A549 treated with GW870086 at 1 μM for 4 hours (cell line): ENCODE results near the gene BCL2L15. TPM values are rescaled to one million over a fixed set of nuclear protein-coding genes. Genes with fewer than 3 reads are reported as not detected.

Experiments
- total RNA-seq: library from RNA; stranded (reverse); fragments of 200-300 nt; extraction: Qiagen RNA extraction; gene quantifications from 5 replicates; pipeline ENCODE4 v1.2.3, GENCODE V29; 2022; ENCODE audit warnings: low read depth

Gene BCL2L15
- total RNA-seq, result 0.19 to 1.7 TPM (median 0.75 TPM) in 5 replicates

DNA sequence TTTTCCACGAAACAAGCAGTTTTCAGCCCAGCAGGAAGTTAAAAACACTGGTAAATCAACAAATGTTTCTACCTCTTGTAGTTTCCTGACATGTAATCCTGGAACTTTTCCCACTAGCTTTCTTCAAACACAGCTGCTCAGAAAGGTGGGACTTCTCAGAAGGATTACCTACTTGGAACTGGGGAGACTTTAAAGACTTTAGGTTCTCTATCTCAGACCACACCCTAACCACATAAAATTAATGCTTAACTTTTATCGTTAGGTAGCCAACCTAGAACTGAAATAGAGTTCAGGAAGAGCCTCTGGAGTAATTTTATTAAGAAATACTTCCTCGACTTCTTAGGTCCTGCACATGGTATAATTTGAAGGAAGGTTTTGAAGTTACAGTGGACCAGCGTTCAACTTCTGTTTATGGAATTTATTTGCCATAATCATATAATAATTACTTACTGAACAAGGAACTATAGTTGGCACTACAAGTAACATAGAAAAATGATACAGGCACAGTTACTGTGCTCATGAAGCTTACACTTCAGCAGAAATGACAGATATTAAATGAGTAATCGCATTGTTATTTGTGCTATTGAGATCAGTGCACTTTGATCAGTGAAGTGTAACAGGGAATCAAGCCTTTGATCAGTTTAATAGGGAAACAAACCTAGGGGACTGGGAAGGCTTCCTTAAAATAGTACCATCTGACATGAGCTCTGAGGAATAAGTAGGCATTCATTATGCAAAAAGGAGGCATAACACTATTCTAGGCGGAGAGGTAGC lies at the start of gene BCL2L15:
TSS of gene BCL2L15 (minus strand) at position 180 of the 774 bp plus-strand sequence. CDS start 206 bp downstream, outside the sequence.

DNA sequence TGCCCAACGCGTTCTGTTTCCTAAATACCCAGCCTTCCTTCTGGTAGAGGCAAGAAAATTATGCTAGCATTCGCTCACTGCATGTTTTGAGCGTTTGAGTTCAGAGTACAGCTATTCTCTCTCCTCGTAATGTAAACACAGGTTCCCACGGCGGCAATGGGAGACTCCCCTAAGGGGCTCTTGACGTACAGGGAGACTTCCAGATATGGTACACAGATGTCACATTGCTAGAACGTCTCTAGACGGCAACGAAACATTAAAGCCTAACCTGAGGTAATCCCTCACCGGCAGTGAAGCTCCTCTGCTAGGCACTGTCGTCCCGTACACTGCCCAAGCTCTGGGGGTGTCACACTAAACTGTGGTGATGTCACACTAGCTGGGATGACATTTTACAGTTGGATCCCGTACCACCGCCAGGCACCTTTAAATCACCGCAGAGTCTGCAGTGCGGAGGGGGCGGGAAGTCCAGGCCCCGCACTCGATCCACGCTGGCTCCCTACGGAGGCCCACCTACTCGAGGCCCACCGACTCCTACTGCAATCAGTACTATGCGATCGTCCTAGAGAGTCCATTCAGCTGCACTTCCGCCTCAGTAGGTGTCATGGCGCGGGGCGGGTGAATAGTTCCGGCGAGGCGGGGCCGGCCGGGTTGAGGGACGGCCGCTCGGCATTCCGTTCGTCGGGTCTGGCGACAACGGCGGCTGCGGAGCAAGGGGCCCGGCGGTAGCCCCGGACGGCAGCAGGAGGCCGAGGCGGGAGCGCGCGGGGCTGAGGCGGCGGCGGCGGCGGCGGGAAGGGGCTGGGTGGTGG lies 41.8 kb upstream of the BCL2L15 start, which contains the start of gene HIPK1:
TSS of gene HIPK1 (plus strand) at position 384 of the 809 bp plus-strand sequence.

DNA sequence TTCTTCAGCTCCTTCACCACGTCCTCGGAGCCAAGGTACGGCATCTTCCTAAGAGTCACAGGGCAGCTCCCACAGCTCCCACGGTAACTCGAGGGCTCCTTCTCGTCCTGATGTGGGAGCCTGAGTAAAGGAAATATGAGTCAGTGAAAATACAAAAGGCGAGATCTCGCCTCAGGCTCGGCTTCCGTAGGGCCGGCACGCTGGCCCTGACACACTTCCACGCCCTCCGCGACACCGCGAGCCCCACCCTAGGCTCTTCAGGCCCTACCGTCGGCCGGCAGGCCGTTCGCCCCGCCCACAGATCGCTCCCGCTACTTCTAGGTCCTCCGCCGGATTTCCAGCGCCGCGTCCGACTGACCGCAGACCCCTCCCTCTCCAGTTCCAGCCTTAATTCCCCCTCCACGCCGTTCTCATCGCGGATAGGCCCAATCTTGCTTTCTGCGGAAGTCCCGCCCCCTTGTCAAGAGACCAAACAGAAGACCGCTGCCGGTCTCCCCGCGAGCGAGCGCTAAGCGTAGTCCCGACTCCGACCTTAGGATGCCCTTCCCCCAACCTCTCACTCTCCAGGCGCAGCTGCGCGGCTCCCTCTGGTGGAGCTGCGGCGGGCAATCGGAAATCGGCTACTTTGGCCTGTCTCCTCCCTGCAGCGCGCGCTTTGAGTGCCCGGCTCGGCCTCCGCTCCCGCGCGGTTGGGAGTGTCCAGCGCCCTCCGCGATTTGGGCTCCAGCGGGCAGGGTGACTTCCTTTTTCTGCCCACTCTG lies 17.5 kb upstream of the BCL2L15 start, which contains the start of the genes AP4B1 and DCLRE1B:
TSS of gene AP4B1 (minus strand) at position 126 of the 761 bp plus-strand sequence. CDS start at position 44, 82 bp downstream.
TSS of gene DCLRE1B (plus strand) at position 653 of the 761 bp plus-strand sequence. CDS start 261 bp downstream, outside the sequence.

DNA sequence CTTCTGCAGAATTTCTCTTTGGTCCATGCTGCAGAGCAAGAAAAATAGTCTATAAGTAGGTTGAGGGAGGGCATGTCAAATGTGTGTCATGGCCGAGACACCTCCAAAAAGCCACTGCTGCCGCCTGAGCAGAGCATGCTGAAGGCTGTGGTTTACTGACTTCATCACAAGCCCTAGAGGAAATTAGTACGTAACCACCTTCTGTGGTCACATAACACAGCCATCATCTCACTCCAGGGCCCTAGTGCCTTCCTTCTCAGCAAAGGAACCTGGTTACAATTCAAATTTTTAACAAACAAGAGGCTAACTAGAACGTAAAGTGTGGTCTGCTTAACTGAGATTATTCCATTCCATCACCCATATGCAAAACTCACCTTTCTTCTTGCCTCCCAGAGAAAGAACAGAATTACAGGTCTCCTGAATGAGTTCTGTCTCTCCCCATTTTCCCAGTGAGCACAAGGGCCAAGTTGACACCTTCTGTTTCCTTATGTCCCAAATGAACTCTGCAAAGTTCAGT lies 15.7 kb downstream of the BCL2L15 start, which contains the start of gene PTPN22:
TSS of gene PTPN22 (minus strand) at position 116 of the 517 bp plus-strand sequence.

Other genes starting within 250 kb of the BCL2L15 start
- gene PHTF1, start 128.1 kb downstream of the BCL2L15 start, total RNA-seq, result 12.5 to 14.8 TPM (median 14.3 TPM) in 5 replicates
- 3.4 to 4.6 TPM (median 3.6 TPM) in 5 replicates for gene RSBN1, start 75.1 kb downstream of the BCL2L15 start, total RNA-seq
- not detected in 5 replicates for gene PTPN22, start 15.9 kb downstream of the BCL2L15 start, total RNA-seq
- gene AP4B1, start 17.2 kb upstream of the BCL2L15 start, total RNA-seq, result 7.4 to 11.3 TPM (median 8.5 TPM) in 5 replicates
- 7.3 to 9.7 TPM (median 8.8 TPM) in 5 replicates for gene DCLRE1B, start 17.7 kb upstream of the BCL2L15 start, total RNA-seq
- gene HIPK1, start 41.7 kb upstream of the BCL2L15 start, total RNA-seq, result 12.2 to 18.9 TPM (median 15.4 TPM) in 5 replicates
- gene OLFML3, start 91.9 kb upstream of the BCL2L15 start, total RNA-seq, result 3.4 to 5.4 TPM (median 4.0 TPM) in 5 replicates